Stimulated activated naive B cell treated with anti-CD40 and anti-IgM and Interleukin-4, amounts not matched to agents 10 μg/mL and 1 μg/mL and 100 μg/mL, for 72 hours (primary cell): ENCODE data around the gene RASGEF1B.

Source experiments
- ATAC-seq, 2 donors: fragments of 150-1000 bp; cut with Tn5 transposase; replicated peaks; 2 replicates each; pipeline ENCODE4 v1.10.0; 2021; ENCODE audit warnings: moderate library complexity in 1 of 2
- DNase-seq: peaks from one replicate; pipeline ENCODE4 v3.0.0; 2021
- H3K27ac Mint-ChIP-seq: one replicate; pipeline ENCODE4 v1.8.0; 2022; ENCODE audit warnings: mild to moderate bottlenecking, mixed read lengths
- H3K27me3 Mint-ChIP-seq, 2 donors: one replicate each; pipeline ENCODE4 v1.8.0; 2022; ENCODE audit warnings: mixed read lengths in 2 of 2
- H3K36me3 Mint-ChIP-seq, 2 donors: one replicate each; pipeline ENCODE4 v1.8.0; 2022; ENCODE audit warnings: mixed read lengths in 2 of 2, mild to moderate bottlenecking in 1 of 2
- H3K4me1 Mint-ChIP-seq, 2 donors: one replicate each; pipeline ENCODE4 v1.8.0; 2022; ENCODE audit warnings: mixed read lengths in 2 of 2, mild to moderate bottlenecking in 1 of 2
- H3K4me3 Mint-ChIP-seq, 2 donors: one replicate each; pipeline ENCODE4 v1.8.0; 2022; ENCODE audit warnings: mild to moderate bottlenecking in 2 of 2, mixed read lengths in 2 of 2, moderate library complexity in 1 of 2
- H3K9me3 Mint-ChIP-seq, 2 donors: one replicate each; pipeline ENCODE4 v1.8.0; 2022; ENCODE audit warnings: mixed read lengths in 2 of 2, mild to moderate bottlenecking in 1 of 2

RASGEF1B gene

GRCh38 chr4:81471588-81472280 is at the start of gene RASGEF1B:
RASGEF1B (minus strand) TSS chr4:81471907; CDS start chr4:81459508, 12,399 bp downstream.
- H3K36me3 Mint-ChIP-seq, result no peaks in the 10 kb centered on the region
- DNase-seq (peak; percentile 98), ATAC-seq (peak; percentile 86 to 89)
- H3K27ac Mint-ChIP-seq, result peak within 1 kb of the TSS; percentile 92
- H3K4me3 Mint-ChIP-seq, result peak within 1 kb of the TSS; percentile 86 to 96
- no peaks in the 10 kb centered on the region for H3K27me3 Mint-ChIP-seq
- H3K9me3 Mint-ChIP-seq, result no peaks in the 10 kb centered on the region
- peaks cover 32 to 59% of the 10 kb centered on the region in 2 donors for H3K4me1 Mint-ChIP-seq

- DNase-seq (no peak), ATAC-seq (peak; percentile 33 to 36)
- Mint-ChIP-seq H3K9me3 (peaks cover 0 to 2% of the 10 kb centered on the region in 2 donors), H3K27me3 (no peaks in the 10 kb centered on the region), H3K36me3 (no peaks in the 10 kb centered on the region), H3K4me1 (peaks cover 26 to 43% of the 10 kb centered on the region in 2 donors), H3K4me3 (no peak overlapping the region), H3K27ac (no peak overlapping the region)
Measured at GRCh38 chr4:81519856-81520255, 48.1 kb upstream of the RASGEF1B start.

- DNase-seq (no peak), ATAC-seq (no peak)
- peaks cover 26 to 43% of the 10 kb centered on the region in 2 donors for H3K4me1 Mint-ChIP-seq
- H3K36me3 Mint-ChIP-seq, result no peaks in the 10 kb centered on the region
- H3K4me3 Mint-ChIP-seq, result no peak overlapping the region
- no peak overlapping the region for H3K27ac Mint-ChIP-seq
- H3K27me3 Mint-ChIP-seq, result no peaks in the 10 kb centered on the region
- H3K9me3 Mint-ChIP-seq, result peaks cover 0 to 2% of the 10 kb centered on the region in 2 donors
Measured at GRCh38 chr4:81519427-81519773, 47.7 kb upstream of the RASGEF1B start.

GRCh38 chr4:81518762-81519426 is 47.2 kb upstream of the RASGEF1B start:
- Mint-ChIP-seq H3K27me3 (no peaks in the 10 kb centered on the region), H3K36me3 (no peaks in the 10 kb centered on the region), H3K4me1 (peaks cover 27 to 43% of the 10 kb centered on the region in 2 donors), H3K9me3 (peaks cover 0 to 2% of the 10 kb centered on the region in 2 donors), H3K4me3 (no peak overlapping the region), H3K27ac (no peak overlapping the region)
- no peak for ATAC-seq
- no peak for DNase-seq

GRCh38 chr4:81516241-81516640 is 44.5 kb upstream of the RASGEF1B start:
- Mint-ChIP-seq H3K27me3 (no peaks in the 10 kb centered on the region), H3K27ac (peak overlapping the region; percentile 62), H3K4me3 (peak overlapping the region in 1 of 2 donors; percentile 54), H3K36me3 (no peaks in the 10 kb centered on the region), H3K4me1 (peaks cover 25 to 54% of the 10 kb centered on the region in 2 donors), H3K9me3 (peaks cover 0 to 2% of the 10 kb centered on the region in 2 donors)
- DNase-seq (no peak), ATAC-seq (peak; percentile 71 to 82)

- DNase-seq (no peak), ATAC-seq (peak; percentile 44 to 70)
- peak overlapping the region; percentile 52 to 57 for H3K4me3 Mint-ChIP-seq
- H3K9me3 Mint-ChIP-seq, result peaks cover 0 to 2% of the 10 kb centered on the region in 2 donors
- H3K27ac Mint-ChIP-seq, result peak overlapping the region; percentile 85
- H3K4me1 Mint-ChIP-seq, result peaks cover 38 to 77% of the 10 kb centered on the region in 2 donors
- no peaks in the 10 kb centered on the region for H3K27me3 Mint-ChIP-seq
- H3K36me3 Mint-ChIP-seq, result no peaks in the 10 kb centered on the region
Measured at GRCh38 chr4:81512757-81513501, 41.2 kb upstream of the RASGEF1B start.

GRCh38 chr4:81512001-81512756 is 40.5 kb upstream of the RASGEF1B start:
- no peaks in the 10 kb centered on the region for H3K36me3 Mint-ChIP-seq
- DNase-seq (no peak), ATAC-seq (no peak)
- H3K27me3 Mint-ChIP-seq, result no peaks in the 10 kb centered on the region
- no peak overlapping the region for H3K4me3 Mint-ChIP-seq
- H3K27ac Mint-ChIP-seq, result no peak overlapping the region
- H3K4me1 Mint-ChIP-seq, result peaks cover 41 to 82% of the 10 kb centered on the region in 2 donors
- H3K9me3 Mint-ChIP-seq, result peaks cover 0 to 1% of the 10 kb centered on the region in 2 donors

GRCh38 chr4:81510643-81511178 is 39.0 kb upstream of the RASGEF1B start:
- Mint-ChIP-seq H3K4me1 (peaks cover 44 to 85% of the 10 kb centered on the region in 2 donors), H3K9me3 (no peaks in the 10 kb centered on the region), H3K36me3 (no peaks in the 10 kb centered on the region), H3K4me3 (no peak overlapping the region), H3K27ac (no peak overlapping the region), H3K27me3 (no peaks in the 10 kb centered on the region)
- ATAC-seq (no peak), DNase-seq (no peak)

GRCh38 chr4:81509822-81510221 is 38.1 kb upstream of the RASGEF1B start:
- peak overlapping the region; percentile 9 for H3K27ac Mint-ChIP-seq
- no peaks in the 10 kb centered on the region for H3K9me3 Mint-ChIP-seq
- DNase-seq, result no peak
- no peak for ATAC-seq
- no peaks in the 10 kb centered on the region for H3K27me3 Mint-ChIP-seq
- H3K4me1 Mint-ChIP-seq, result peaks cover 49 to 94% of the 10 kb centered on the region in 2 donors
- no peaks in the 10 kb centered on the region for H3K36me3 Mint-ChIP-seq
- no peak overlapping the region for H3K4me3 Mint-ChIP-seq

- Mint-ChIP-seq H3K36me3 (no peaks in the 10 kb centered on the region), H3K27ac (peak overlapping the region; percentile 75), H3K4me3 (no peak overlapping the region), H3K4me1 (peaks cover 52 to 94% of the 10 kb centered on the region in 2 donors), H3K9me3 (no peaks in the 10 kb centered on the region), H3K27me3 (no peaks in the 10 kb centered on the region)
- DNase-seq (no peak), ATAC-seq (no peak)
Measured at GRCh38 chr4:81509191-81509590, 37.5 kb upstream of the RASGEF1B start.

- H3K4me1 Mint-ChIP-seq, result peaks cover 56 to 94% of the 10 kb centered on the region in 2 donors
- peak overlapping the region; percentile 75 for H3K27ac Mint-ChIP-seq
- H3K27me3 Mint-ChIP-seq, result no peaks in the 10 kb centered on the region
- ATAC-seq, result peak in 1 of 2 donors; percentile 18
- H3K4me3 Mint-ChIP-seq, result no peak overlapping the region
- no peaks in the 10 kb centered on the region for H3K36me3 Mint-ChIP-seq
- H3K9me3 Mint-ChIP-seq, result no peaks in the 10 kb centered on the region
- DNase-seq, result no peak
Measured at GRCh38 chr4:81508411-81509185, 36.9 kb upstream of the RASGEF1B start.

GRCh38 chr4:81507530-81507929 is 35.8 kb upstream of the RASGEF1B start:
- H3K4me3 Mint-ChIP-seq, result no peak overlapping the region
- no peaks in the 10 kb centered on the region for H3K9me3 Mint-ChIP-seq
- no peak for DNase-seq

GRCh38 chr4:81506731-81507130 is 35.0 kb upstream of the RASGEF1B start:
- ATAC-seq (peak; percentile 84 to 86), DNase-seq (peak; percentile 76)
- H3K4me3 Mint-ChIP-seq, result no peak overlapping the region
- peaks cover 54 to 86% of the 10 kb centered on the region in 2 donors for H3K4me1 Mint-ChIP-seq
- H3K27me3 Mint-ChIP-seq, result no peaks in the 10 kb centered on the region
- peak overlapping the region; percentile 43 for H3K27ac Mint-ChIP-seq
- no peaks in the 10 kb centered on the region for H3K9me3 Mint-ChIP-seq
- H3K36me3 Mint-ChIP-seq, result no peaks in the 10 kb centered on the region

More at GRCh38 chr4:81507530-81507929, 35.8 kb upstream of the RASGEF1B start:
- H3K36me3 Mint-ChIP-seq, result no peaks in the 10 kb centered on the region
- peaks cover 53 to 86% of the 10 kb centered on the region in 2 donors for H3K4me1 Mint-ChIP-seq
- ATAC-seq, result no peak
- H3K27ac Mint-ChIP-seq, result no peak overlapping the region
- H3K27me3 Mint-ChIP-seq, result no peaks in the 10 kb centered on the region
